PC-3 (cell line): Measurements from ENCODE around the gene ATP8A2. TPM values are rescaled to one million over a fixed set of nuclear protein-coding genes. Genes with fewer than 3 reads are reported as not detected.
"Not testable (repeated sequence)": the region's sequence is repeated elsewhere in the genome, so short reads cannot be mapped to it uniquely, and the experiment has no call there.

Experiments
- ATAC-seq: fragments of 200-7000 bp; cut with Tn5 transposase; 2 replicates; pipeline ENCODE4 v1.9.1; 2020; ENCODE audit warnings: mild to moderate bottlenecking, moderate library complexity
- BruUV-seq: library from RNA; stranded (reverse); fragments of 400-500 nt; replicated peaks from 2 replicates; lab custom pipeline; 2021; lab: Mats Ljungman, UMichigan
- CTCF ChIA-PET: fragments of 300-600 bp; sonication (Branson Sonifier 250); formaldehyde crosslinking; loops from one replicate; lab custom pipeline; 2022; ENCODE audit warnings: antibody characterized with exemption; lab: Charles Lee
- POLR2A ChIA-PET: fragments of 300-600 bp; sonication (Branson Sonifier 250); formaldehyde crosslinking; loops from one replicate; lab custom pipeline; 2022; ENCODE audit warnings: antibody characterized with exemption; ENCODE audit not compliant: unreplicated experiment; lab: Charles Lee
- DNase-seq: peaks from one replicate; pipeline ENCODE4 v3.0.0-alpha.2; 2015
- H2AFZ ChIP-seq: fragments of 300-600 bp; sonication (generic); 2 replicates; pipeline ENCODE4 v1.6.0; 2016; ENCODE audit warnings: antibody characterized with exemption, low read length
- H3F3A ChIP-seq: fragments of 300-600 bp; sonication (generic); one replicate; pipeline ENCODE4 v1.6.0; 2017; ENCODE audit warnings: antibody characterized with exemption, low read length, control low read depth, mild to moderate bottlenecking; ENCODE audit not compliant: unreplicated experiment
- H3K27ac ChIP-seq: fragments of 300-600 bp; sonication (generic); 2 replicates; pipeline ENCODE4 v1.5.1; 2016; ENCODE audit warnings: mild to moderate bottlenecking, low read length
- H3K27me3 ChIP-seq: fragments of 300-600 bp; sonication (generic); 2 replicates; pipeline ENCODE4 v1.6.1; 2016; ENCODE audit warnings: low read length, mixed read lengths
- H3K36me3 ChIP-seq: fragments of 300-600 bp; sonication (generic); 2 replicates; pipeline ENCODE4 v1.6.1; 2016; ENCODE audit warnings: low read depth, mixed run types, low read length, mixed read lengths
- H3K4me1 ChIP-seq: fragments of 300-600 bp; sonication (generic); 2 replicates; pipeline ENCODE4 v1.5.1; 2016; ENCODE audit warnings: low read length; ENCODE audit not compliant: insufficient read depth
- H3K4me2 ChIP-seq: fragments of 300-600 bp; sonication (generic); 2 replicates; pipeline ENCODE4 v1.6.0; 2016; ENCODE audit warnings: low read length
- H3K4me3 ChIP-seq: fragments of 300-600 bp; sonication (generic); 2 replicates; pipeline ENCODE4 v1.5.1; 2016; ENCODE audit warnings: mild to moderate bottlenecking, low read length, mixed read lengths
- H3K79me2 ChIP-seq: fragments of 300-600 bp; sonication (generic); 2 replicates; pipeline ENCODE4 v1.6.1; 2017; ENCODE audit warnings: low read length, mixed read lengths
- H3K9ac ChIP-seq: fragments of 300-600 bp; sonication (generic); 2 replicates; pipeline ENCODE4 v1.6.0; 2016; ENCODE audit warnings: mild to moderate bottlenecking, low read length
- H3K9me2 ChIP-seq: fragments of 300-600 bp; sonication (generic); replicated peaks from 2 replicates; pipeline ENCODE4 v1.6.1; 2016; ENCODE audit warnings: mixed run types, low read length, mixed read lengths
- H3K9me3 ChIP-seq: fragments of 300-600 bp; sonication (generic); 2 replicates; pipeline ENCODE4 v1.6.1; 2016; ENCODE audit warnings: low read length, mixed read lengths
- H4K20me1 ChIP-seq: fragments of 300-600 bp; sonication (generic); 2 replicates; pipeline ENCODE4 v1.6.1; 2016; ENCODE audit warnings: low read length, mixed read lengths
- EZH2 ChIP-seq: fragments of 300-600 bp; sonication (generic); IDR thresholded peaks from one replicate; pipeline ENCODE4 v1.6.1; 2017; ENCODE audit warnings: antibody characterized with exemption, mild to moderate bottlenecking, low read length; ENCODE audit not compliant: unreplicated experiment
- EZH2phosphoT487 ChIP-seq: fragments of 300-600 bp; sonication (generic); IDR thresholded peaks from 2 replicates; pipeline ENCODE4 v1.6.1; 2018; ENCODE audit warnings: mild to moderate bottlenecking, antibody characterized with exemption, low read length, borderline replicate concordance
- intact Hi-C: fragments of 100-400 bp; cut with micrococcal nuclease; formaldehyde crosslinking; loops from 2 replicates; pipeline ENCODE4 v1.9.0; 2023
- total RNA-seq: library from RNA; depleted of rRNA; stranded (reverse); fragments of >200 nt; gene quantifications from 2 replicates; pipeline ENCODE4 v1.2.3, GENCODE V29; 2014; rRNA removed
- TF ChIP-seq, protein P1 (sequence below): fragments of 300-600 bp; sonication (generic); conservative IDR thresholded peaks from 2 replicates; pipeline ENCODE4 v1.5.1; 2017; ENCODE audit warnings: antibody characterized with exemption, low read depth, mild to moderate bottlenecking, low read length

Gene ATP8A2
- total RNA-seq, 1 experiment from 2014 or later = 0.04 TPM

DNA sequence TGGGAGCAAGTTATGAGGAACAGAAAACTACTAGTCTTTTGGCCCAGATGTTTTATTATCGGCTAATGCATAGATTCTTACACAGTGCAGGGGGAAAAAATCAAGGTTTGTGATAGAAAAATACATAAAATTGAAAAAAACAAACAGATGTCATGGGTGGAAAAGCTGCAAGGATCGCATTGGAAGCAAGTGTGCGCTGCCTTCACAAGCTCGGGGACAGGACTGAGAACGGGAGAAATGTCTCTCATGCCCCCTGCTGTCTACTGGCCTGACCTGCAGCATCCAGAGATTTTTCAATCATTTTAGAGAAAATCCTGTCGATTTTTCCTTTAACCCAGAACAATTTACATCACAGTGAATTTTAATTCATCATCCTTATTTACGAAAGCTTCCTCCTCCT lies 700.6 kb downstream of the ATP8A2 start:
- intact Hi-C loops, H3F3A ChIP-seq, H4K20me1 ChIP-seq, H3K9ac ChIP-seq, H3K27ac ChIP-seq, H3K4me2 ChIP-seq, BruUV-seq, H2AFZ ChIP-seq, H3K27me3 ChIP-seq, POLR2A ChIA-PET, H3K4me3 ChIP-seq, H3K4me1 ChIP-seq, H3K9me2 ChIP-seq, H3K79me2 ChIP-seq, H3K9me3 ChIP-seq, DNase-seq, H3K36me3 ChIP-seq: not testable (repeated sequence)
- peak; percentile 76 for ATAC-seq
- TF ChIP-seq, protein P1, sequence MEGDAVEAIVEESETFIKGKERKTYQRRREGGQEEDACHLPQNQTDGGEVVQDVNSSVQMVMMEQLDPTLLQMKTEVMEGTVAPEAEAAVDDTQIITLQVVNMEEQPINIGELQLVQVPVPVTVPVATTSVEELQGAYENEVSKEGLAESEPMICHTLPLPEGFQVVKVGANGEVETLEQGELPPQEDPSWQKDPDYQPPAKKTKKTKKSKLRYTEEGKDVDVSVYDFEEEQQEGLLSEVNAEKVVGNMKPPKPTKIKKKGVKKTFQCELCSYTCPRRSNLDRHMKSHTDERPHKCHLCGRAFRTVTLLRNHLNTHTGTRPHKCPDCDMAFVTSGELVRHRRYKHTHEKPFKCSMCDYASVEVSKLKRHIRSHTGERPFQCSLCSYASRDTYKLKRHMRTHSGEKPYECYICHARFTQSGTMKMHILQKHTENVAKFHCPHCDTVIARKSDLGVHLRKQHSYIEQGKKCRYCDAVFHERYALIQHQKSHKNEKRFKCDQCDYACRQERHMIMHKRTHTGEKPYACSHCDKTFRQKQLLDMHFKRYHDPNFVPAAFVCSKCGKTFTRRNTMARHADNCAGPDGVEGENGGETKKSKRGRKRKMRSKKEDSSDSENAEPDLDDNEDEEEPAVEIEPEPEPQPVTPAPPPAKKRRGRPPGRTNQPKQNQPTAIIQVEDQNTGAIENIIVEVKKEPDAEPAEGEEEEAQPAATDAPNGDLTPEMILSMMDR = 0 out of 2 replicates have a peak, but pooled peaks have one; percentile 16
- CTCF ChIA-PET = interaction anchor here (0.6 kb wide), 2 partner anchors 1076 to 1595 kb away, joined by 3 to 8 read pairs; no protein-coding TSS in a partner anchor

DNA sequence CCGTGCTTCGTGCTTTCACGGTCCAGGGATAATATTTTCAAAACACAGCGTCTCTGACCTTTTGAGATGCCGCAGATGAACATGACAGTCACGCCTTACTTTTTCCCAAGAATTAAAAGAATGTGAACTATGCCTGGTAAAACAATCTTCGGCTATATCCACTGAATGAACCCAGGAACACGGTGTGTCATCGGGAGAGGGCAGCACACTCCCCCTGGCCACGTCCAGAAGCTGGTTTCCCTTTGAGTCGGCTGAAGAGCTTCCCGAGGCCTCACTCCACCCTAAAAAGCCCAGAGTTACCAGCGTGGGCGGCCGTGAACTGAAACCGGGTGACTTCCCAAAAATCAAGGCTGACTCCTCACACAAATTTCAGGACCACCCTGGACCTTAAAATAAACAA lies 702.9 kb downstream of the ATP8A2 start:
- no peak for ATAC-seq
- Histone ChIP-seq H3K4me2 (no peak overlapping the region), H4K20me1 (no peaks in the 10 kb centered on the region), H3K4me1 (no peaks in the 10 kb centered on the region), H3F3A (no peaks in the 10 kb centered on the region), H3K9me2 (no peaks in the 10 kb centered on the region), H3K27me3 (peaks cover 16% of the 10 kb centered on the region), H2AFZ (no peak overlapping the region), H3K4me3 (no peak overlapping the region), H3K79me2 (no peaks in the 10 kb centered on the region), H3K9ac (no peak overlapping the region), H3K27ac (no peak overlapping the region), H3K9me3 (no peaks in the 10 kb centered on the region), H3K36me3 (no peaks in the 10 kb centered on the region)
- TF ChIP-seq EZH2phosphoT487 (no peak), EZH2 (no peak)
- TF ChIP-seq, protein P1 = no peak
- DNase-seq = peak; percentile 24
- no TSS peak for BruUV-seq
- intact Hi-C loops = no loop called here
- ChIA-PET CTCF (interaction anchor here (0.7 kb wide), 1 partner anchor 73 kb away, joined by 3 read pairs; no protein-coding TSS in a partner anchor), POLR2A (no interaction called here)

Other genes with a start within 250 kb of the ATP8A2 start
- not detected in 2 replicates for gene AMER2, start 199.7 kb upstream of the ATP8A2 start, total RNA-seq
- gene MTMR6, start 84.5 kb upstream of the ATP8A2 start, total RNA-seq = 10.5 and 11.6 TPM in 2 replicates
- gene NUP58, start 70.3 kb upstream of the ATP8A2 start, total RNA-seq = 46.1 and 63.8 TPM in 2 replicates